Upper lobe of right lung (tissue), 1 donor: Measurements from ENCODE around the gene IQSEC1. TPM values are rescaled to one million over a fixed set of nuclear protein-coding genes. Genes with fewer than 3 reads are reported as not detected.

Experiments
- ATAC-seq: fragments of 200-7000 bp; cut with Tn5 transposase; one replicate; pipeline ENCODE4 v1.9.1; 2020; ENCODE audit warnings: mild to moderate bottlenecking, moderate library complexity
- DNase-seq: peaks from one replicate; pipeline ENCODE4 v3.0.0-alpha.2; 2020
- H3K27ac ChIP-seq: fragments of 200-600 bp; one replicate; pipeline ENCODE4 v1.8.0; 2022
- H3K27me3 ChIP-seq: fragments of 200-600 bp; one replicate; pipeline ENCODE4 v1.8.0; 2022; ENCODE audit warnings: mild to moderate bottlenecking
- H3K36me3 ChIP-seq: fragments of 200-600 bp; one replicate; pipeline ENCODE4 v1.8.0; 2022
- H3K4me1 ChIP-seq: fragments of 200-600 bp; one replicate; pipeline ENCODE4 v1.8.0; 2022
- H3K4me3 ChIP-seq: fragments of 200-600 bp; one replicate; pipeline ENCODE4 v1.8.0; 2022; ENCODE audit warnings: mild to moderate bottlenecking
- H3K9me3 ChIP-seq: fragments of 200-600 bp; one replicate; pipeline ENCODE4 v1.8.0; 2022
- intact Hi-C: fragments of 100-400 bp; cut with DNase I; formaldehyde crosslinking; loops from one replicate; pipeline ENCODE4 v1.11.0; 2022
- total RNA-seq: library from RNA; stranded (reverse); fragmentation: NEBNext Ultra II Directional; extraction: Animal tissue kit (Norgen Biotek cat#: 25700); gene quantifications from one replicate; pipeline ENCODE4 v1.2.1, GENCODE V29; 2021
- TF ChIP-seq, protein P1 (sequence below): fragments of 200-600 bp; IDR thresholded peaks from one replicate; pipeline ENCODE4 v1.8.0; 2022; ENCODE audit warnings: antibody characterized with exemption
- donor health status: DM: no; HTN: yes; CAD: no; lungs with severe emphysema.

IQSEC1 gene
- total RNA-seq, 1 donor from 2014 or later = 61.6 TPM

DNA sequence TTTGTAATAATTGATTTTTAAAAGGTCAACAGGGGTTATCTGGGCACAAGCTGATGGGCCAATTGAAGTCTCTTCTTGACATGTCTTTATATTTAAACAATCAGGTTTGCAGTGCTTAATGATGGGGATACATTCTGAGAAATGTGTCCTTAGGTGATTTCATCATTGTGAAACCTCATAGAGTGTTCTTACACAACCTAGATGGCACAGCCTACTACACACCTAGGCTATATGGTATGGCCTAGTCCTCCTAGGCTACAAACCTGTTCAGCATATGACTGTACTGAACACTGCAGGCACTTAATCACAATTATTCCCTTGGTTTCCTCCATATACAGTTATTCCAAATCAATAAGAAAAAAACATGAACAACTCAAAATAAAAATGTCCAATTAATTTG, 75.8 kb downstream of the IQSEC1 start:
- Histone ChIP-seq H3K4me3 (no peak overlapping the region), H3K27ac (no peak overlapping the region), H3K9me3 (no peaks in the 10 kb centered on the region), H3K27me3 (no peaks in the 10 kb centered on the region), H3K36me3 (no peaks in the 10 kb centered on the region), H3K4me1 (peaks cover 31% of the 10 kb centered on the region)
- ATAC-seq (no peak), DNase-seq (no peak)
- TF ChIP-seq, protein P1, sequence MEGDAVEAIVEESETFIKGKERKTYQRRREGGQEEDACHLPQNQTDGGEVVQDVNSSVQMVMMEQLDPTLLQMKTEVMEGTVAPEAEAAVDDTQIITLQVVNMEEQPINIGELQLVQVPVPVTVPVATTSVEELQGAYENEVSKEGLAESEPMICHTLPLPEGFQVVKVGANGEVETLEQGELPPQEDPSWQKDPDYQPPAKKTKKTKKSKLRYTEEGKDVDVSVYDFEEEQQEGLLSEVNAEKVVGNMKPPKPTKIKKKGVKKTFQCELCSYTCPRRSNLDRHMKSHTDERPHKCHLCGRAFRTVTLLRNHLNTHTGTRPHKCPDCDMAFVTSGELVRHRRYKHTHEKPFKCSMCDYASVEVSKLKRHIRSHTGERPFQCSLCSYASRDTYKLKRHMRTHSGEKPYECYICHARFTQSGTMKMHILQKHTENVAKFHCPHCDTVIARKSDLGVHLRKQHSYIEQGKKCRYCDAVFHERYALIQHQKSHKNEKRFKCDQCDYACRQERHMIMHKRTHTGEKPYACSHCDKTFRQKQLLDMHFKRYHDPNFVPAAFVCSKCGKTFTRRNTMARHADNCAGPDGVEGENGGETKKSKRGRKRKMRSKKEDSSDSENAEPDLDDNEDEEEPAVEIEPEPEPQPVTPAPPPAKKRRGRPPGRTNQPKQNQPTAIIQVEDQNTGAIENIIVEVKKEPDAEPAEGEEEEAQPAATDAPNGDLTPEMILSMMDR = no peak
- intact Hi-C loops = no loop called here

DNA sequence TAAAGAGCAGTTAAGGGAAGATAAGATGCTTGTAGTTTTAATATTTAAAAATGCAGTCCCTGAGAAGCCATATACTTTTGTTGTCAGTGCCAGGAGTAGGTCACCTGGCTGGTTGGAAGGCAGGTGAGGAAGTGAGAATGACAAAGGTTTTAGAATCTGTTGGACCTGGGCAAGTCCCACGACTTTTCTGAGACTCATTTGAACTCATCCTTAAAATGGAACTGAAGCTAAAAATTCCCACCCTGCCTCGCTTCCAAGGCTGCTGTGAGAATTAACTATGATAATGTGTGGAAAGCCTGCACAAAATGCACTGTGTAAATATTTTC, 77.1 kb downstream of the IQSEC1 start:
- intact Hi-C loops = no loop called here
- TF ChIP-seq, protein P1 = no peak
- H3K27ac ChIP-seq = no peak overlapping the region
- H3K9me3 ChIP-seq = no peaks in the 10 kb centered on the region
- no peaks in the 10 kb centered on the region for H3K27me3 ChIP-seq
- DNase-seq (no peak), ATAC-seq (no peak)
- no peak overlapping the region for H3K4me3 ChIP-seq
- no peaks in the 10 kb centered on the region for H3K36me3 ChIP-seq
- H3K4me1 ChIP-seq = peaks cover 32% of the 10 kb centered on the region

DNA sequence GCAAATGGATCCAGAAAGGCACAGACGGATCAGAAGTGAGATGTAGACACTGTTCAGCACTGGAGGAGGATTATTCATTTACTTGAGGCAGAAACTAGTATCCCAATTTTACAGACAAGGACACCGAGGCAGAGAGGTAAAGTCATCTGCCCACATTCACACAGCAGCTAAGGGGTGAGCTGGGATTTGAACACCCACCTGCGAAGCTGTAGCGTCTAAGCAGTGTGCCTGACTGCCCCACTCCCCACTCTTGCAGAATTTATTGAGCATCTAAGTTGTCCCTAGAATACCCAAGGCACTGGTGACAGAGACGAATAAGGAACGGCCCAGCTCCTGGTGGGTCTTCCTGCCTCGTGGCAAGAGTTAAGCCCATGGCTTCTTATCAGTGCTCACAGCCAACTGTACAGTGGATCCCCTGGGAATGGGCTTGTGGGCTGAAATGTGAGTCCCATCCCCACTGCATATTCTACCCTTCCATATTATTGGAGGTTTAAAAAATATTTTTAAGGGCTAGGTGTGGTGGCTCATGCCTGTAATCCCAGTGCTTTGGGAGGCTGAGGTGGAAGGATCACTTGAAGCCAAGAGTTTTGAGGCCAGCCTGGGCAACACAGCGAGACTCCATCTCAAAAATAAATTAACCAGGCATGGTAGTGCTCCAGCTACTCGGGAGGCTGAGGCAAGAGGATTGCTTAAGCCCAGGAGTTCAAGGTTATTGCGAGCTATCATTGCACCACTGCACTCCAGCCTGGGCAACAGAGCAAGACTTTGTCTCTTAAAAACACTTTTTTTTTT, 77.6 kb downstream of the IQSEC1 start:
- no peaks in the 10 kb centered on the region for H3K36me3 ChIP-seq
- peaks cover 32% of the 10 kb centered on the region for H3K4me1 ChIP-seq
- peak overlapping the region; percentile 82 for H3K4me3 ChIP-seq
- TF ChIP-seq, protein P1 = no peak
- no peaks in the 10 kb centered on the region for H3K9me3 ChIP-seq
- no peaks in the 10 kb centered on the region for H3K27me3 ChIP-seq
- DNase-seq (no peak), ATAC-seq (no peak)
- H3K27ac ChIP-seq = peak overlapping the region; percentile 89
- intact Hi-C loops = no loop called here

DNA sequence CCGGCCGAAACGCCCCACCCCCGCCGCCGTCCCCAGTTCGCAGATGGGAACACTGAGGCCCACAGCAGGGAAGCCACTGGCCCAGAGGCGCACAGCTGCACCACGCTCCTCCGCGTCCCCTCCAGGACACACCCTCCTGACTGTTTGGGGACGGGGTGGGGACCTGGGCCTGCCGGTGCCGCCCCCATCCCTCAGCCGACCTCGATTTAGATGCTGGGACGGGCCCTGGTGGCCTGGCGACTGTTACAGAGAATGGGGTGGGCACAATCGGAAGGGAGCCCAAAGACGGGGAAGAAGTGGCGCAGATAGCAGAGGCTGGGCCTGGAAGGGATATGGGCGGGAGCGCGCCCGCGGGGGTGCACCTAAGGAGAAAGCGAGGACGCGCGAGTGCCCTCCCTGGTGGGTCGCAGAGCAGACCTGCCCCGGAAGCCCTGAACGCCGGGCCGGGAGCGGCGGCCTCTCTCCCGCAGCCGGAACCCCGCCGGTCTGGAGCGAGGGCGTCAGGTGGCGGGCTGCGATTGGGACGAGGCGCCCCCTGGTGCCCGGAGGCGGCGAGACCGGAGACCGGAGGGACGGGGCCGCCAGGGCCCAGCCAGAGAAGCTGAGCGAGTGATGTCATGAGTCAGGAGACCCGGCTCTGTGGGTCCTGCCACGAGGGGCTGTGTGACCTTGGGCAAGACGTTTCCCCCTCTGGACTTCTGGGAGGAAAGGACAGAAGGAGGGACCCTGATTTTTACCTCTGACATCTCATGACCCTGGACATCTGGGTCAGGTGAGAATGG, 78.4 kb downstream of the IQSEC1 start:
- ATAC-seq (peak; percentile 89), DNase-seq (peak; percentile 95)
- peak overlapping the region; percentile 82 for H3K4me3 ChIP-seq
- H3K9me3 ChIP-seq = no peaks in the 10 kb centered on the region
- TF ChIP-seq, protein P1 = peak; percentile 92
- H3K27ac ChIP-seq = peak overlapping the region; percentile 89
- no peaks in the 10 kb centered on the region for H3K36me3 ChIP-seq
- intact Hi-C loops = no loop called here
- H3K4me1 ChIP-seq = peaks cover 32% of the 10 kb centered on the region
- H3K27me3 ChIP-seq = no peaks in the 10 kb centered on the region

DNA sequence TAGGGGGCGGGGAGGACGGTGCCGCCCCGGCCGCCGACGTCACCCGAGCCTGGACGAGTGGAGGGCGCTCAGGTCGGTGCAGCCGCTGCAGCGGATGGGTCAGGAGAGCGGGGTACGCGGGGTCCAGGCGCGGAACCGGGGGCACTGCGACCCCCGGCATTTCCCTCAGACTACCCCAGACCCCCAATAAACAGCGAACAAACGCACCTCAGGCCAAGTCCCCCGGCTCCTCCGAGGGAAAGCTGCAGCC, 78.9 kb downstream of the IQSEC1 start:
- Histone ChIP-seq H3K36me3 (no peaks in the 10 kb centered on the region), H3K4me3 (peak overlapping the region; percentile 82), H3K9me3 (no peaks in the 10 kb centered on the region), H3K27ac (peak overlapping the region; percentile 89), H3K27me3 (no peaks in the 10 kb centered on the region), H3K4me1 (peaks cover 32% of the 10 kb centered on the region)
- peak; percentile 83 for DNase-seq
- TF ChIP-seq, protein P1 = no peak
- peak; percentile 54 for ATAC-seq
- intact Hi-C loops = no loop called here
